NK-92 (cell line): ENCODE measurements around the gene ECT2.
"Not testable (repeated sequence)": the region's sequence is repeated elsewhere in the genome, so short reads cannot be mapped to it uniquely, and the experiment has no call there.

ENCODE experiments used
- DNase-seq: peaks from one replicate; lab custom pipeline; 2025; ENCODE audit not compliant: unreplicated experiment; lab: John Stamatoyannopoulos, UW

Gene ECT2

GRCh38 chr3:172853921-172854666 lies 103.6 kb downstream of the ECT2 start:
- DNase-seq = no peak

DNA sequence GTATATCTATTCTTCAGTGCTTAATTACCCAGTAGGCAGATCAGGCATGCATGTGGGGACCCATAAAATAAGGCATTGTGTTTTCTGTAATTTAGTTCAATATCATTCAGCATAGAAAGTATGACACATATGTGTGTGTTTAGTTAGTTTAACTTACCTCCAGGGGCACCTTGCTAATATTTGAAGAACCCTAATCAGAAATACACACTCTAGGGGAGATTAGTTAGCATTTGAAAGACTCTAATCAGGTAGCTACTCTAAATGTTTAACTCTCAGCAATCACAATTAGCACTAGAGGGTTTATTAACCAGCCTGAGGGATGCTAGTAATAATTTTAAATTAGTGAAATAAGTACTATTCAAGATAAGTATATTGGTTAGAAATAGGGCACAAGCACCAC lies 104.5 kb downstream of the ECT2 start:
- DNase-seq = no peak

- DNase-seq = no peak
Observed at GRCh38 chr3:172856795-172857742, 106.5 kb downstream of the ECT2 start.

- DNase-seq = no peak
Observed at GRCh38 chr3:172859041-172859440, 108.5 kb downstream of the ECT2 start.

DNA sequence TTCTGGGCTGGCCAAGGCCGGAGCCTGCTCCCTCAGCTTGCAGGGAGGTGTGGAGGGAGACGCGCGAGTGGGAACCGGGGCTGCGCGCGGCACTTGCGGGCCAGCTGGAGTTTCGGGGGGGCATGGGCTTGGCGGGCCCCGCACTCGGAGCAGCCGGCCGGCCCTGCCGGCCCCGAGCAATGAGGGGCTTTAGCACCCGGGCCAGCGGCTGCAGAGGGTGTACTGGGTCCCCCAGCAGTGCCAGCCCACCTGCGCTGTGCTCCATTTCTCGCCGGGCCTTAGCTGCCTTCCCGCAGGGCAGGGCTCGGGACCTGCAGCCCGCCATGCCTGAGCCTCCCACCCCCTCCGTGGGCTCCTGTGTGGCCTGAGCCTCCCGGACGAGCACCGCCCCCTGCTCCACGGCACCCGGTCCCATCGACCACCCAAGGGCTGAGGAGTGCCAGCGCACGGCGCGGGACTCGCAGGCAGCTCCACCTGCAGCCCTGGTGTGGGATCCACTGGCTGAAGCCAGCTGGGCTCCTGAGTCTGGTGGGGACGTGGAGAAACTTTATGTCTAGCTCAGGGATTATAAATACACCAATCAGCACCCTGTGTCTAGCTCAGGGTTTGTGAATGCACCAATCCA lies 116.3 kb downstream of the ECT2 start:
- not testable (repeated sequence) for DNase-seq

DNA sequence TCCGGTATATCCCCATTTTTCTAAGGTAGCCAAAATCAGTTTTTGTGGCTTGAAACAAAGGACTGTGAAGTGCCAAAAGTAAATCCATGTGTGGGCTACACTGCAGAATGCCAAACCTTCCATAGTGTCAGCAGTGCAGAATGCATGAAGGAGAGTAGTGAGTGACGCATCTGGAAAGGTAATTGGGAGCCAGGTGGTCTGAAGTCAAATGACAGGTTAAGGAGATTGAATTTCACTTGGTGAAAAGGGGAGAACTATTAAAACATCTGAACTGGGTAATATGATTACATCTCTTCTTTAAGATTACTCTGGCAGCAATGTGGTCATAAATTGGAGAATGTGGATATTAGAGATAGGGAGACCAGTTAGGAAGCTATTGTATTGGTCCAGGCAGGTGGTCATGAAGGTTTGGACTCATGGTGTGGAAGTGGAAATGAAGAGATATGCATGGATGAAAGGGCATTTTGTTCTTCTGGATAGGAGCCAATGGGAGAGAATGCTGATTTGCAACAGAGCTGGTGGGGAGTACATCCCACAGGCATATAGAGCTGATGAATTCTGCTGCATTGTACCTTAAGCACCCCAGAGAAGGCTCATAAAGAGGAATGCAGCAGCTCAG lies 118.2 kb downstream of the ECT2 start:
- DNase-seq = no peak

DNA sequence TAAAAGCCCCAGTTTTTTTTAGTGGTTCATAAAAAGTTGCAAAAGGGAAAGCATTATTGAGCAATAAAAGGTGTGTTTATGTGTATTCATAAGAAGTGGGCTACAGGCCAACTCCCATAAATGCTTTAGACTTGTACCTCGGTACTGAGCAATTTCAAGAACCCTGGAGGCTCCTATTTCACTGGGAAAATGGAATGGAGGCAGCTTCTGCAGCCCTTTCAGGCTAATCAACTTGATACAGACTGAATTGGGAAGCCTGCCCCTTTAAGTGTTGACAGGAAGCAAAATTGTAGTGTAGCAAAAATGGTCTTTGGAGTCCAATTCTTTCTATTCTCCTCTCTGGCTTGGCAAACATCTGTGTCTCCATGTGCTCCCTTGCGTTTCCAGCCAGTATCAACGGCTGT lies 118.8 kb downstream of the ECT2 start:
- no peak for DNase-seq

DNA sequence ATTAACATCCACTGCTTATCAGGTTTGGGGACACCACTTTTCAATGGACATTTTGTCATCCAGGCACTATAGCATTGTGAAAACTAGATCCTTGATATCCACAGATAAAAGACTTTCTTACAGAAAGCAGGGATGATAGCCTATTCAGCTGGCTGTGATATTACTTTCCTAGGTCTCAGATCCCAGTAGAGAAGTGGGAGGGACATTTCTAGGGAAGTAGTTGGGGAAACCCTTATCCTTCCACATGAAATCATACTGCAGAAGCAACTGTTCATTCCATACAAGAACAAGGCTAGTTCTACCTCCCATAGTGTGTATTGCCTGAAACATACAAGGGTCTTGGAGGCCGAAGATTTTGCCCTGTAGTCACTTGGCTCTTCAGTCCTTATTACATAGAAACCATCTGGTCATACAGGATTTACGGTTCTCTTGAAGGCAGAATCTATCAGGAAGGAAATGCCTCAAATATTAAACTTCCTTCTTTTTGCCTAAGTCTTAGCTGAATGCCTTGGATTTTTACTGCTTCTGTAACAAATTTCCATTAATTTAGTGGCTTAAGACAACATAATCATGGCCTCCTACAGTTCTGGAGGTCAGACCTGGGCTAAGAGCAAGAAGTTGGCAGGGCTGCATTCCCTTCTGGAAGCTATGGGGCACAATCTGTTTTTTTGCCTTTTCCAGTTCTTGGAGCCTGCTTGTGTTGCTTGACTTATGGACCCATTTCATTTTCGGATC lies 119.4 kb downstream of the ECT2 start:
- DNase-seq = no peak
